Testis (tissue), 2 donors: ENCODE results near the gene ARHGAP25.

Experiments
- POLR2A ChIP-seq: fragments of 450-650 bp; IDR thresholded peaks from one replicate; pipeline ENCODE4 v1.6.1; 2017; ENCODE audit warnings: antibody characterized with exemption, mild to moderate bottlenecking, moderate library complexity
- TF ChIP-seq, protein P1 (sequence below), 3 experiments: fragments of 450-650 bp in 2 of 3; fragments of 200-600 bp in 1 of 3; sonication (generic) in 1 of 3; IDR thresholded peaks; one replicate each; pipeline ENCODE4 v1.5.1; 2016 to 2019; ENCODE audit warnings: antibody characterized with exemption in 3 of 3, mild to moderate bottlenecking in 2 of 3, moderate library complexity in 1 of 3

DNA sequence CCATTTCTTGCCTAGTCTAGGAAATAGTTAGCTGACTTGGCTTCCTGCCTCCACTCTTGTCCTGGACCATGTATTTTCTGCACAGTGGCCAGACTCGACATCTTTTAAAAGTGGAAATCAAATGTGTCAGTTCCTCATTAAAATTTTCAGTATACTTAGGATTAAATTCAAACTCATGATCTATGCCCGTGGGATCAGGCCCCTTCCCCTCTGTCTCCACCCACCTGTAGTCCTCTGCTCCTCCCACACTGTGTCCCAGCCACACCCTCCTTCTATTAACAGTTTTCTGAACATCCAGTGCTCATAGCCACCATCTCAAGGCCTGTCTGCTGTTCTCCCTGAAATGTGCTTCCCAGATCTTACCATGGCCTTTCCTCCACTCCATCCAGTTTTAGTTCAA is 13.3 kb downstream of the ARHGAP25 start:
- TF ChIP-seq POLR2A = no peak
- TF ChIP-seq, protein P1, sequence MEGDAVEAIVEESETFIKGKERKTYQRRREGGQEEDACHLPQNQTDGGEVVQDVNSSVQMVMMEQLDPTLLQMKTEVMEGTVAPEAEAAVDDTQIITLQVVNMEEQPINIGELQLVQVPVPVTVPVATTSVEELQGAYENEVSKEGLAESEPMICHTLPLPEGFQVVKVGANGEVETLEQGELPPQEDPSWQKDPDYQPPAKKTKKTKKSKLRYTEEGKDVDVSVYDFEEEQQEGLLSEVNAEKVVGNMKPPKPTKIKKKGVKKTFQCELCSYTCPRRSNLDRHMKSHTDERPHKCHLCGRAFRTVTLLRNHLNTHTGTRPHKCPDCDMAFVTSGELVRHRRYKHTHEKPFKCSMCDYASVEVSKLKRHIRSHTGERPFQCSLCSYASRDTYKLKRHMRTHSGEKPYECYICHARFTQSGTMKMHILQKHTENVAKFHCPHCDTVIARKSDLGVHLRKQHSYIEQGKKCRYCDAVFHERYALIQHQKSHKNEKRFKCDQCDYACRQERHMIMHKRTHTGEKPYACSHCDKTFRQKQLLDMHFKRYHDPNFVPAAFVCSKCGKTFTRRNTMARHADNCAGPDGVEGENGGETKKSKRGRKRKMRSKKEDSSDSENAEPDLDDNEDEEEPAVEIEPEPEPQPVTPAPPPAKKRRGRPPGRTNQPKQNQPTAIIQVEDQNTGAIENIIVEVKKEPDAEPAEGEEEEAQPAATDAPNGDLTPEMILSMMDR (IDR thresholded peaks at IDR 0.05) = no peak
